GM23248 (cell line): Measurements from ENCODE around the gene MECR.

Source experiments
- EZH2 ChIP-seq: fragments of 200-600 bp; sonication (generic); IDR thresholded peaks from 2 replicates; pipeline ENCODE4 v1.6.1; 2018; ENCODE audit warnings: antibody characterized with exemption, mild to moderate bottlenecking; ENCODE audit not compliant: insufficient read depth, poor library complexity, severe bottlenecking
- EZH2phosphoT487 ChIP-seq: fragments of 200-600 bp; sonication (generic); IDR thresholded peaks from 2 replicates; pipeline ENCODE4 v1.6.1; 2018; ENCODE audit warnings: antibody characterized with exemption, moderate library complexity, mild to moderate bottlenecking, low read depth; ENCODE audit not compliant: insufficient read depth

- TF ChIP-seq EZH2: no peak
- no peak for TF ChIP-seq EZH2phosphoT487
These were observed 41.0 kb upstream of the MECR start for GRCh38 chr1:29271724-29272123.
